ENCODE results near the gene PDSS2. TPM values are rescaled to one million over a fixed set of nuclear protein-coding genes. Genes with fewer than 3 reads are reported as not detected.

Gene PDSS2
- total and polyA plus RNA-seq, 2 of the 4 experiments (the other 2 are of a cell fraction), result 8.6 to 9.2 TPM

DNA sequence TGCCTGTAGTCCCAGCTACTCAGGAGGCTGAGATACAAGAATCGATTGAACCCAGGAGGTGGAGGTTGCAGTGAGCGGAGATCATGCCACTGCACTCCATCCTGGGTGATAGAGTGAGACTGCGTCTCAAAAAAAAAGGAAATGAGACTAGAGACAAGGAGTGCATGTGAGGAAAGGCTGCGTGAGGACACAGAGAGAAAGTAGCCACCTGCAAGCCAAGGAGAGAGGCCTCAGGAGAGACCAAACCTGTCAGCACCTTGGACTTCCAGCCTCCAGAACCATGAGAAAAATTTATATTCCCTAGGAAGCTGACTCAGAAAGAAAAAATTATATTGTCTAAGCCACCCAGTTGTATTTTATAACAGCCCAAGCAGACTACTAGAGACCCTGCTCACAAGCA lies 336.6 kb downstream of the PDSS2 start:
- CTCF ChIA-PET, result no interaction called here
- H3K56ac ChIP-seq (ENCODE audit: extremely low read depth, insufficient read depth, low read length), result no peak overlapping the region
- H2BK15ac ChIP-seq (ENCODE audit: low read depth, low read length), result no peak overlapping the region
- H4K5ac ChIP-seq (ENCODE audit: low read depth, low read length), result no peak overlapping the region
- no peaks in the 10 kb centered on the region for H3K9me3 ChIP-seq (ENCODE audit: control insufficient read depth, insufficient read depth, low read length)
- no peak overlapping the region for H4K8ac ChIP-seq (ENCODE audit: low read depth in 2 of 2, low read length in 2 of 2)
- POLR2A ChIA-PET (ENCODE audit: unreplicated experiment), result no interaction called here
- TF ChIP-seq RAD21 (IDR thresholded peaks at IDR 0.05; ENCODE audit: low read length) (no peak), BHLHE40 (IDR thresholded peaks at IDR 0.05; ENCODE audit: low read depth, low read length) (no peak), CHD1 (IDR thresholded peaks at IDR 0.05; ENCODE audit: low read depth, low read length) (no peak), ELK1 (IDR thresholded peaks at IDR 0.05; ENCODE audit: borderline replicate concordance, low read depth, low read length) (no peak), RFX5 (IDR thresholded peaks at IDR 0.05; ENCODE audit: low read depth, low read length) (no peak), FOS (IDR thresholded peaks at IDR 0.05; ENCODE audit: low read depth, low read length) (no peak), POLR2A (IDR thresholded peaks at IDR 0.05; ENCODE audit: low read depth, low read length) (no peak), NFE2L2 (IDR thresholded peaks at IDR 0.05; ENCODE audit: low read depth, low read length) (no peak), MAFK (IDR thresholded peaks at IDR 0.05; ENCODE audit: low read depth, low read length) (no peak), SMC3 (IDR thresholded peaks at IDR 0.05; ENCODE audit: low read depth, low read length) (no peak), CEBPB (IDR thresholded peaks at IDR 0.05; ENCODE audit: low read depth, low read length) (no peak), RCOR1 (IDR thresholded peaks at IDR 0.05; ENCODE audit: insufficient replicate concordance, low read length) (no peak), MXI1 (IDR thresholded peaks at IDR 0.05; ENCODE audit: borderline replicate concordance, low read depth, low read length) (no peak), MAZ (IDR thresholded peaks at IDR 0.05; ENCODE audit: borderline replicate concordance, low read depth, low read length) (no peak)
- TF ChIP-seq, protein P1, sequence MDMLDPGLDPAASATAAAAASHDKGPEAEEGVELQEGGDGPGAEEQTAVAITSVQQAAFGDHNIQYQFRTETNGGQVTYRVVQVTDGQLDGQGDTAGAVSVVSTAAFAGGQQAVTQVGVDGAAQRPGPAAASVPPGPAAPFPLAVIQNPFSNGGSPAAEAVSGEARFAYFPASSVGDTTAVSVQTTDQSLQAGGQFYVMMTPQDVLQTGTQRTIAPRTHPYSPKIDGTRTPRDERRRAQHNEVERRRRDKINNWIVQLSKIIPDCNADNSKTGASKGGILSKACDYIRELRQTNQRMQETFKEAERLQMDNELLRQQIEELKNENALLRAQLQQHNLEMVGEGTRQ (IDR thresholded peaks at IDR 0.05; ENCODE audit: low read depth, low read length), result no peak
- TF ChIP-seq, protein P2, sequence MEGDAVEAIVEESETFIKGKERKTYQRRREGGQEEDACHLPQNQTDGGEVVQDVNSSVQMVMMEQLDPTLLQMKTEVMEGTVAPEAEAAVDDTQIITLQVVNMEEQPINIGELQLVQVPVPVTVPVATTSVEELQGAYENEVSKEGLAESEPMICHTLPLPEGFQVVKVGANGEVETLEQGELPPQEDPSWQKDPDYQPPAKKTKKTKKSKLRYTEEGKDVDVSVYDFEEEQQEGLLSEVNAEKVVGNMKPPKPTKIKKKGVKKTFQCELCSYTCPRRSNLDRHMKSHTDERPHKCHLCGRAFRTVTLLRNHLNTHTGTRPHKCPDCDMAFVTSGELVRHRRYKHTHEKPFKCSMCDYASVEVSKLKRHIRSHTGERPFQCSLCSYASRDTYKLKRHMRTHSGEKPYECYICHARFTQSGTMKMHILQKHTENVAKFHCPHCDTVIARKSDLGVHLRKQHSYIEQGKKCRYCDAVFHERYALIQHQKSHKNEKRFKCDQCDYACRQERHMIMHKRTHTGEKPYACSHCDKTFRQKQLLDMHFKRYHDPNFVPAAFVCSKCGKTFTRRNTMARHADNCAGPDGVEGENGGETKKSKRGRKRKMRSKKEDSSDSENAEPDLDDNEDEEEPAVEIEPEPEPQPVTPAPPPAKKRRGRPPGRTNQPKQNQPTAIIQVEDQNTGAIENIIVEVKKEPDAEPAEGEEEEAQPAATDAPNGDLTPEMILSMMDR (conservative IDR thresholded peaks at IDR 0.05; ENCODE audit: low read depth, low read length), result no peak
- ATAC-seq (ENCODE audit: low read depth) (no peak), DNase-seq (no peak)
- H3K4me1 ChIP-seq (ENCODE audit: control insufficient read depth, insufficient read depth, low read length), result no peaks in the 10 kb centered on the region
- H2BK20ac ChIP-seq (ENCODE audit: low read depth, low read length), result no peak overlapping the region
- intact Hi-C loops (cut with micrococcal nuclease) (no loop called here), dilution Hi-C loops (cut with HindIII; ENCODE audit: low sequenced_read_pairs, unreplicated experiment) (no loop called here), in situ Hi-C loops (cut with MboI; ENCODE audit: low sequenced_read_pairs) (loop anchor here (10.0 kb wide), 1 partner anchor 372 kb away; the partner anchor contains the start of gene SOBP)
- H2AK9ac ChIP-seq (replicated peaks; ENCODE audit: low read depth, low read length, poor library complexity), result no peak overlapping the region
- no peak overlapping the region for H3K18ac ChIP-seq (ENCODE audit: low read depth, low read length)
- no peak overlapping the region for H3K23ac ChIP-seq (ENCODE audit: low read depth, low read length)
- no peak overlapping the region for H3K4me2 ChIP-seq (ENCODE audit: low read depth, low read length)
- no peak overlapping the region for H2BK120ac ChIP-seq (ENCODE audit: low read depth, low read length)
- H3K9me1 ChIP-seq (ENCODE audit: insufficient read depth, low read length), result no peaks in the 10 kb centered on the region
- H3K9ac ChIP-seq (ENCODE audit: low read depth, low read length), result no peak overlapping the region
- H3K4me3 ChIP-seq (ENCODE audit: insufficient read depth, low read depth, low read length), result no peak overlapping the region
- H4K20me1 ChIP-seq (ENCODE audit: insufficient read depth, low read length), result no peaks in the 10 kb centered on the region
- no peak overlapping the region for H2AFZ ChIP-seq (replicated peaks; ENCODE audit: low read length, poor library complexity)
- H2AK5ac ChIP-seq (ENCODE audit: low read depth, low read length), result no peak overlapping the region
- 93% methylated on average over 2 of the region's 4 CpGs; no CpG with 5 or more reads in 1 of the 2 experiments for WGBS, 2 experiments (ENCODE audit: extremely low coverage in 2 of 2, insufficient read length in 1 of 2)
- no peak overlapping the region for H3K14ac ChIP-seq (replicated peaks; ENCODE audit: low read depth, low read length)
- peaks cover 2% of the 10 kb centered on the region; the same call in 1 of the 2 replicates for H3K27me3 ChIP-seq (ENCODE audit: control insufficient read depth, insufficient read depth, low read length)
- H2BK5ac ChIP-seq (ENCODE audit: low read depth, low read length, poor library complexity, severe bottlenecking), result no peak overlapping the region
- H3K79me1 ChIP-seq (ENCODE audit: low read depth in 1 of 2, low read length in 2 of 2), result no peaks in the 10 kb centered on the region
- no peak overlapping the region for H4K91ac ChIP-seq (ENCODE audit: insufficient read depth, low read depth, low read length)
- H3K4ac ChIP-seq (ENCODE audit: low read depth, low read length), result no peak overlapping the region
- no TSS peak for BruUV-seq (replicated peaks)
- no peak overlapping the region for H3K27ac ChIP-seq (ENCODE audit: insufficient read depth, low read length)
- H3K36me3 ChIP-seq (ENCODE audit: control insufficient read depth, insufficient read depth, low read length), result no peaks in the 10 kb centered on the region

Measured in IMR-90 (cell line).